ENCODE data around the gene L2HGDH. TPM values are rescaled to one million over a fixed set of nuclear protein-coding genes. Genes with fewer than 3 reads are reported as not detected.

L2HGDH gene
- polyA plus RNA-seq, 3 donors = 0.11 to 0.86 (median 0.48) TPM

- peaks cover 19 to 24% of the 10 kb centered on the region in 2 donors for H3K36me3 Mint-ChIP-seq
- H3K27ac ChIP-seq (ENCODE audit: low read depth in 1 of 2, low read length in 2 of 2) = no peak overlapping the region
These were observed 27.3 kb upstream of the L2HGDH start for GRCh38 chr14:50339178-50339804.

GRCh38 chr14:50338587-50338986 lies 26.6 kb upstream of the L2HGDH start:
- H3K4me1 ChIP-seq (ENCODE audit: control insufficient read depth in 1 of 2, insufficient read depth in 2 of 2, low read length in 2 of 2) = peaks cover 0 to 5% of the 10 kb centered on the region in 2 donors
- 100% methylated on average over 2 of the region's 2 CpGs for WGBS (ENCODE audit: insufficient coverage)
- no peaks in the 10 kb centered on the region for H3K9me3 Mint-ChIP-seq
- H3K27ac Mint-ChIP-seq = no peak overlapping the region
- H3K4me2 ChIP-seq (replicated peaks; ENCODE audit: extremely low read depth, low read length, poor library complexity, severe bottlenecking) = no peak overlapping the region
- no peaks in the 10 kb centered on the region for H4K20me1 ChIP-seq (ENCODE audit: insufficient read depth, low read length)
- TF ChIP-seq CTCF (IDR thresholded peaks at IDR 0.05) = no peak
- H3K36me3 ChIP-seq (replicated peaks in 1 of 2; ENCODE audit: control insufficient read depth in 1 of 2, insufficient read depth in 2 of 2, low read length in 2 of 2) = peaks cover under 1 to 8% of the 10 kb centered on the region in 2 donors
- H3K4me1 Mint-ChIP-seq = peaks cover 19% of the 10 kb centered on the region
- H3K27me3 Mint-ChIP-seq (ENCODE audit: low read depth in 3 of 3) = peaks cover 0 to 2% (median 0%) of the 10 kb centered on the region in 3 donors
- H2AFZ ChIP-seq (ENCODE audit: insufficient read depth, low read depth, low read length, poor library complexity, severe bottlenecking) = no peak overlapping the region
- H3K36me3 Mint-ChIP-seq = peaks cover 21 to 28% of the 10 kb centered on the region in 2 donors
- no peaks in the 10 kb centered on the region for H3K27me3 ChIP-seq (ENCODE audit: control insufficient read depth in 2 of 2, insufficient read depth in 2 of 2, low read length in 2 of 2)
- H3K4me3 Mint-ChIP-seq = no peak overlapping the region
- H3K27ac ChIP-seq (ENCODE audit: low read depth in 1 of 2, low read length in 2 of 2) = no peak overlapping the region
- no peak for DNase-seq
- intact Hi-C loops (cut with micrococcal nuclease) = no loop called here
- no peaks in the 10 kb centered on the region for H3K79me2 ChIP-seq (ENCODE audit: insufficient read depth, low read length)
- H3K9me3 ChIP-seq (replicated peaks in 1 of 2; ENCODE audit: control insufficient read depth in 1 of 2, insufficient read depth in 1 of 2, low read length in 2 of 2) = no peaks in the 10 kb centered on the region
- no peak overlapping the region for H3K4me3 ChIP-seq (replicated peaks in 1 of 3; ENCODE audit: low read depth in 2 of 3, low read length in 3 of 3)
- H3K9ac ChIP-seq (ENCODE audit: insufficient read depth, low read length, poor library complexity, severe bottlenecking) = no peak overlapping the region

More at GRCh38 chr14:50339178-50339804, 27.3 kb upstream of the L2HGDH start:
- H3K27me3 Mint-ChIP-seq (ENCODE audit: low read depth in 3 of 3) = peaks cover 0 to 2% (median 0%) of the 10 kb centered on the region in 3 donors
- no peak for DNase-seq
- intact Hi-C loops (cut with micrococcal nuclease) = no loop called here
- no peak overlapping the region for H3K4me3 ChIP-seq (replicated peaks in 1 of 3; ENCODE audit: low read depth in 2 of 3, low read length in 3 of 3)
- H4K20me1 ChIP-seq (ENCODE audit: insufficient read depth, low read length) = no peaks in the 10 kb centered on the region
- H3K4me3 Mint-ChIP-seq = no peak overlapping the region
- 100% methylated on average over 1 of the region's 3 CpGs for WGBS (ENCODE audit: insufficient coverage)
- peak overlapping the region in 1 of 7 donors; percentile 6 for H3K27ac Mint-ChIP-seq
- no peaks in the 10 kb centered on the region for H3K9me3 ChIP-seq (replicated peaks in 1 of 2; ENCODE audit: control insufficient read depth in 1 of 2, insufficient read depth in 1 of 2, low read length in 2 of 2)
- H2AFZ ChIP-seq (ENCODE audit: insufficient read depth, low read depth, low read length, poor library complexity, severe bottlenecking) = no peak overlapping the region
- no peak overlapping the region for H3K4me2 ChIP-seq (replicated peaks; ENCODE audit: extremely low read depth, low read length, poor library complexity, severe bottlenecking)
- peaks cover 19% of the 10 kb centered on the region for H3K4me1 Mint-ChIP-seq
- H3K9ac ChIP-seq (ENCODE audit: insufficient read depth, low read length, poor library complexity, severe bottlenecking) = no peak overlapping the region
- no peaks in the 10 kb centered on the region for H3K27me3 ChIP-seq (ENCODE audit: control insufficient read depth in 2 of 2, insufficient read depth in 2 of 2, low read length in 2 of 2)
- no peaks in the 10 kb centered on the region for H3K79me2 ChIP-seq (ENCODE audit: insufficient read depth, low read length)
- peaks cover 0 to 5% of the 10 kb centered on the region in 2 donors for H3K4me1 ChIP-seq (ENCODE audit: control insufficient read depth in 1 of 2, insufficient read depth in 2 of 2, low read length in 2 of 2)
- peaks cover 0 to 5% of the 10 kb centered on the region in 2 donors for H3K36me3 ChIP-seq (replicated peaks in 1 of 2; ENCODE audit: control insufficient read depth in 1 of 2, insufficient read depth in 2 of 2, low read length in 2 of 2)
- no peak for TF ChIP-seq CTCF (IDR thresholded peaks at IDR 0.05)
- H3K9me3 Mint-ChIP-seq = no peaks in the 10 kb centered on the region
